Panc1 (cell line): ENCODE results near the gene CCT7.

Source experiments
- CTCF ChIP-seq: fragments of 450-650 bp; IDR thresholded peaks from 2 replicates; pipeline ENCODE4 v1.5.1; 2017; ENCODE audit warnings: mild to moderate bottlenecking
- TF ChIP-seq, protein P1 (sequence below), 2 experiments: IDR thresholded peaks; 2 replicates each; pipeline ENCODE4 v1.6.1; 2011 to 2012; ENCODE audit warnings: low read depth in 2 of 2, control low read depth in 1 of 2, low read length in 1 of 2, mild to moderate bottlenecking in 1 of 2, moderate library complexity in 1 of 2; ENCODE audit not compliant: insufficient read depth in 1 of 2

DNA sequence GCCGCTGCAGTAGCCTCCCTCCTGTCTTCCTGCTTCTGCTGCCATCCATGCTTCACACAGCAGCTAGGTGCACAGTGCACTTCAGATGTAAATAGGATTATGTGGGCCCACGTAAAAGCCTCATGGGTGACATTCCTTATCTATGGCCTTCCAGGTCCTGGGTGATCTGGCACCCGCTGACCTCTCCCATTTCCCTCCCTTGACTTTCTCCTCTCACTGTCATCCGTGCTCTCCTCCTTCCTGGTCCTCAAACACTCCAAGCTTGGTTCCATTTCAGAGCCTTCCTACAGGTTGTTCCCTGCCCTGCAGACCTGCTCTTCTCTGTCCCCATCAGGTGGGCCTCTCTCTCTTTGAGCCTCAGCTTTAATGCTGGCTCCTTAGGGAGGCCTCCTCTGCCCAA is 24.1 kb upstream of the CCT7 start:
- TF ChIP-seq CTCF = no peak
- TF ChIP-seq, protein P1, sequence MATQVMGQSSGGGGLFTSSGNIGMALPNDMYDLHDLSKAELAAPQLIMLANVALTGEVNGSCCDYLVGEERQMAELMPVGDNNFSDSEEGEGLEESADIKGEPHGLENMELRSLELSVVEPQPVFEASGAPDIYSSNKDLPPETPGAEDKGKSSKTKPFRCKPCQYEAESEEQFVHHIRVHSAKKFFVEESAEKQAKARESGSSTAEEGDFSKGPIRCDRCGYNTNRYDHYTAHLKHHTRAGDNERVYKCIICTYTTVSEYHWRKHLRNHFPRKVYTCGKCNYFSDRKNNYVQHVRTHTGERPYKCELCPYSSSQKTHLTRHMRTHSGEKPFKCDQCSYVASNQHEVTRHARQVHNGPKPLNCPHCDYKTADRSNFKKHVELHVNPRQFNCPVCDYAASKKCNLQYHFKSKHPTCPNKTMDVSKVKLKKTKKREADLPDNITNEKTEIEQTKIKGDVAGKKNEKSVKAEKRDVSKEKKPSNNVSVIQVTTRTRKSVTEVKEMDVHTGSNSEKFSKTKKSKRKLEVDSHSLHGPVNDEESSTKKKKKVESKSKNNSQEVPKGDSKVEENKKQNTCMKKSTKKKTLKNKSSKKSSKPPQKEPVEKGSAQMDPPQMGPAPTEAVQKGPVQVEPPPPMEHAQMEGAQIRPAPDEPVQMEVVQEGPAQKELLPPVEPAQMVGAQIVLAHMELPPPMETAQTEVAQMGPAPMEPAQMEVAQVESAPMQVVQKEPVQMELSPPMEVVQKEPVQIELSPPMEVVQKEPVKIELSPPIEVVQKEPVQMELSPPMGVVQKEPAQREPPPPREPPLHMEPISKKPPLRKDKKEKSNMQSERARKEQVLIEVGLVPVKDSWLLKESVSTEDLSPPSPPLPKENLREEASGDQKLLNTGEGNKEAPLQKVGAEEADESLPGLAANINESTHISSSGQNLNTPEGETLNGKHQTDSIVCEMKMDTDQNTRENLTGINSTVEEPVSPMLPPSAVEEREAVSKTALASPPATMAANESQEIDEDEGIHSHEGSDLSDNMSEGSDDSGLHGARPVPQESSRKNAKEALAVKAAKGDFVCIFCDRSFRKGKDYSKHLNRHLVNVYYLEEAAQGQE (IDR thresholded peaks at IDR 0.05; ENCODE audit: insufficient read depth in 1 of 2, low read depth in 2 of 2, low read length in 1 of 2) = no peak
